Measurements from ENCODE around the gene SENP1. TPM values are rescaled to one million over a fixed set of nuclear protein-coding genes. Genes with fewer than 3 reads are reported as not detected.
"Not testable (repeated sequence)": the region's sequence is repeated elsewhere in the genome, so short reads cannot be mapped to it uniquely, and the experiment has no call there.

Gene SENP1
- total RNA-seq, result 15.9 TPM

GRCh38 chr12:48105867-48106680 lies at the start of gene SENP1:
SENP1 (minus strand) TSS chr12:48106079; CDS start chr12:48101472, 4,607 bp downstream.
- DNase-seq (ENCODE audit: low read depth in 2 of 3, low spot score in 2 of 3), result peak; percentile 83 to 90 (median 88)

DNA sequence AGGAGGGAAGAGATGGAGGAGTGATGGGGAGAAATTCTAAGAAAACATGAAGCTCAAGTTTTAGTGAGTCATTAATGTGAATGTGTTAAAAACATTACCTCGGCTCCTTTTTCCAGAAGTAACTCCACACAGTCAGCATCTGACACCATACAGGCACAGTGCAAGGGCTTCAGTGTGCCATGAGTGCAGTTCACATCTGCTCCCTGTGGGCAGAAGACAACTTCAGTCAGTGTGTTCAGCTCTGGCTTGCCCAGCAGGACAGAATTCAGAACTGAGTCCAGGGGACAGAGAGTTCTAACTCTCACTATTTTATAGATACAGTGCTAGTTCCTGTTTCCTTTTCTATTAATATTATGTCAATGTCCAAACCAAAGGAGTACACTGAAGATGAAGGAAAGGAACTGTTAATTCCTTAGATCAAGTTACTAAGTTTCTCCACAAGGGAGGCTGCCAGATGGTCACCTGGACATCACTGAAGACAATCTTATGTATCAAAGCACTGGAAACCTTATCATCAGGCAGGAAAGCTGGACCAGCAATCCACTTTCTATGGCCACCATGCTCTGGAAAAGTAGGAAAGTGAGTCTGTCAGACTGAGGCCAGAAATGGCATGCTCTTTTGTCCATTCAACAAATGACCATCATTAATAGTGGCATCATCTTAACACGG lies 45.4 kb upstream of the SENP1 start:
- no peak for DNase-seq (ENCODE audit: low read depth in 2 of 3, low spot score in 2 of 3)

DNA sequence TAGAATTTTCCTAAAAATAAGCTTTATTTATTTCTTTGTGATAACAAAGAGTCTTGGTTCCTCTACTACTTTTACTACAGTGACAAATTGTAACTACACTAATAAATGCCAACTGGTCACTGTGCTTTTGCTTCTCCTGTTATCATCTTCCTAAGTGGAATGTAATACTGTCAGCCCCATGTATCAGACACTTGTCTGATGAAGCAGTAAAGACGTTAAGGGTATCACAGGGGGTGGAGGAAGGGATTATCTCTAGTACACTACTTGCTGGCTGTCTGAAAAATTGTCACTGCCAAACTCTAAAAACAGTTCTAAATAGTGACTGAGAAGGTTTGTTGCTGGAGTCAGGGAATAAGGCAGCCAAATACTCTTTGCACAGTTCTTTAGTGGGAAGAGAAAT lies 40.1 kb upstream of the SENP1 start:
- no peak for DNase-seq (ENCODE audit: low read depth in 2 of 3, low spot score in 2 of 3)

DNA sequence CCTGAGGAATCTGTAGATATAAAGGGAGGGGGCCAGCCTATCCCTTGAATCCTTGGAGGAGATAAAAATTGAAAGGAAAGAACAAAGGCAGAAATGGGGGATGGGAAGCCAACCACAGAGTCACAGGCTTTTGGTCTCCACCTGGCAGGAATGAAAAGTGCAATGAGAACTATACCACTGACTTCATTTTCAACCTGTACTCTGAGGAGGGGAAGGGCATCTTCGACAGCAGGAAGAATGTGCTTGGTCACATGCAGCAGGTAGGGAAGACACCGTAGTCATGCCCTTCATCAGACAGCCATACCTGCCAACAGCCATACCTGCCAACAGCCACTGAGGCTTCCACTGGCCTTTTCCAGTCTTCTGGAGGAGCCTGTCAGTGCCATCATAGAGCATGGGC lies 38.0 kb upstream of the SENP1 start:
- DNase-seq (ENCODE audit: low read depth in 2 of 3, low spot score in 2 of 3), result no peak

DNA sequence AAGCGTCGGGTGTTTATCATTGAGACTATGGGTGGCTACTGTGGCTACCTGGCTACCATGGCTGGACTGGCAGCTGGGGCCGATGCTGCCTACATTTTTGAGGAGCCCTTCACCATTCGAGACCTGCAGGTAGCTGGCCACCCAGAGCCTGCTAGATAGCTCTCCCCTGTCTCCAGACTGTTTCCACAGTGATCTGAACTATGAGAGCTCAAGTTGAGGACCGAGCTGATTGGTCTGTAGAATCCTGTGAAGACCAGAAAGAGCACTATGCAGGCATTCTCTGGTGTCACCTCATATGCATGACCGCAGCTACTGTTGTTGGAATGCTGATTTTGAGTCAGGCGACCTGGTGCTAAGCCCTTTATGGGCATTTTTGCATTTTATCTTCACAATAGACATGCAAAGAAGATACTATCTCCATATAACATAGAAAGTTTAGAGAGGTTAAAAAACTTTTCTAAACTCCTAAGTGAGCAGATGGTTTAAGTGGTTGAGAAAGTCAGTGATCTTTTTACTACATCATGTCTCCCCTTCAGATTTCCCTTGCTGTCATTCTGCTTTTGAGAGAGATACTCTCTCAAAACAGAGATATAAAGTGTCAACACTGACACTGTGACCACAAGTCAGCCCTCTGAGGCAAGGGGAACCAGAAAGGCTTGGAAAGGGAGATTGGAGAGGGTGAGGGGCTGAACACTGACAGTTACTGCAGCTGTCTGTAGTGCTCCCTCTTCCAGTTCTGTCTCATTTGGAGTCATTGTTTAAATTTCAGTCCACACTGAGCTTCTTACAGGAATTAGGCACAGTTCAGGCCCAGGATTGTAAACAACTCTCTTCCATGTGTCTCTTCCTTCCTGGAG lies 37.2 kb upstream of the SENP1 start:
- no peak for DNase-seq (ENCODE audit: low read depth in 2 of 3, low spot score in 2 of 3)

GRCh38 chr12:48135027-48135426 lies 29.1 kb upstream of the SENP1 start:
- DNase-seq (ENCODE audit: low read depth in 2 of 3, low spot score in 2 of 3), result no peak

GRCh38 chr12:48132826-48133225 lies 26.9 kb upstream of the SENP1 start:
- DNase-seq (ENCODE audit: low read depth in 2 of 3, low spot score in 2 of 3), result no peak

GRCh38 chr12:48131517-48131916 lies 25.6 kb upstream of the SENP1 start:
- no peak for DNase-seq (ENCODE audit: low read depth in 2 of 3, low spot score in 2 of 3)

- no peak for DNase-seq (ENCODE audit: low read depth in 2 of 3, low spot score in 2 of 3)
Observed at GRCh38 chr12:48129376-48129775, 23.5 kb upstream of the SENP1 start.

DNA sequence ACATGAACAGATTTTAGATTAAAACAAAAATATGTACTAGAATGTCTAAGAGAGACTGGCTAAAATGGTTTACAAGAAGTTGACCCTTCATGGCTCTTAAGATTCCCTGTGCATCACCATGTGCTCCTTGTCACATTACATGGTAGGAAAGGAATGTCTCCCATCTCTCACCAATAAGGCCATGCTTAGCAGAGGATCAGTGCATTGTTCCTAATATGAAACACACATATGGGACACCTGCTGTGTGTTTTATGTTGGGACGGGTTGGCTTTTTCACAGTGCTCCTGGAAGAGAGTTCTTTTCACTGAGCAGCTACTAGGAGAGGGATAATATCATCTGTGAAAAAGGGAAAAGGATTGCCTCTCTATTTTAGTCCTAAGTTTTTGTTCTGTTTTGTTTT lies 22.9 kb upstream of the SENP1 start:
- no peak for DNase-seq (ENCODE audit: low read depth in 2 of 3, low spot score in 2 of 3)

DNA sequence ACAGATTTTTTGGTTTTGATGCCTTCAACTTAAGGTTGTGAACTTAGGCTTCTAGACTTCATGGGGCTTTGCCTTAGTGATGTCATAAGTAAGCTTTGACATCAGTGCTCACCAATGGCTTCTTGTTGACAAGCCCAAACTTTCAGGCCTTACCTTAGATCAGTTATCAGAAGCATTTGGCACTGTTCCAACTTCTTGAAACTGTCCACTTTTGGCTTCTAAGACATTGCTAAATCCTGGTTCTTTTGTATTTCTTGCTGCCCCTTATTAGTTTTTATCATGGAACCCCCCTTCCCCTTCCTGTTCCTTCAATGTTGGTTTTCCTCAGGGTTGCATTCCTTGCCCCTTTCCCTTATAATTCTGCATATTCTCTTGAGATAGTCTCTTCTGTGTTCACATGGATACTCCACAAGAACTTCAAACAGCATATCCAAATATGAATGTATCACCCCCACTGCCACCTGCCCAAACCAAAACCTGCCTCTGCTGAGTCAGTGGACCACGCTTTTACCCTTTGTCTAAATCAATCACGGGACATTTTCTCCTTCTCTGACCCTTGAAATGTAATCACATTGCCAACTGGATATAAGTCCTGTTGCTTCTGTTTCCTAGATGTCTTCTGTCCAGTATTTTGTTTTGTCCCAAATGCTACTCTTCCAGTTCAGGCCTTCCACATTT lies 21.2 kb upstream of the SENP1 start:
- DNase-seq (ENCODE audit: low read depth in 2 of 3, low spot score in 2 of 3), result no peak

DNA sequence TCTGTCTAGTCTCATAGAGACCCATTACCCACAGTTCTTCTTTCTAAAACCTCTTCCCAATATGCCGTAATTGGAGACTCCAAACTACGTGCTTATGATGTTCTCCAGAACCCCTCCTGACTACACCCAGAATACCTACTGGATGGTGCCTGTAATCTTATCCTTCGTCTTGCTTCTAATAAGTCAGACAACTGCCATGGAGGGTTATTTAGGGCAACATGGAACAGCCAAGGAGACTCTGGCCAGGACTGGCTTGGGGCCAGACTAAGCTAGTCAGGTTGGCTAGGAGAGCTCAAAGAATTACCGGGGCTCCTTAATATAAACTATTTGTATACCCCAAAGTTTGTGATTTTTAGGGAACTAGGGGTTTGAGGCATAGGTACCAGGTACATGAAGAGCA lies 20.1 kb upstream of the SENP1 start:
- DNase-seq (ENCODE audit: low read depth in 2 of 3, low spot score in 2 of 3), result no peak

DNA sequence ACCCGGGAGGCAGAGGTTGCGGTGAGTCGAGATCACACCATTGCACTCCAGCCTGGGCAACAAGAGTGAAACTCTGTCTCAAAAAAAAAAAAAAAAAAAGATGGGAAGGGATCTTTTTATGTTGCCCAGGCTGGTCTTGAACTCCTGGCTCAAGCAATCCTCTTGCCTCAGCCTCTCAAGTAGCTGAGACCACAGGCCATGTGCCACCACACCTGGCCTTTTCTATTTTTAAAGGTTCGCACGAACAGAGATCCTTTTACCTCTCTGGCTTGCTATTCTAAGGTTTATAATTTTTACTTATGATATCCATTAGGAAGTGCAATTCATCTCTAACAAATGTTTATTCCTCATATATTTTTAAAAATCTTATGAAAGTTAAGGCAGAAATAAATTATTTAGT lies 19.7 kb upstream of the SENP1 start:
- DNase-seq (ENCODE audit: low read depth in 2 of 3, low spot score in 2 of 3), result not testable (repeated sequence)

DNA sequence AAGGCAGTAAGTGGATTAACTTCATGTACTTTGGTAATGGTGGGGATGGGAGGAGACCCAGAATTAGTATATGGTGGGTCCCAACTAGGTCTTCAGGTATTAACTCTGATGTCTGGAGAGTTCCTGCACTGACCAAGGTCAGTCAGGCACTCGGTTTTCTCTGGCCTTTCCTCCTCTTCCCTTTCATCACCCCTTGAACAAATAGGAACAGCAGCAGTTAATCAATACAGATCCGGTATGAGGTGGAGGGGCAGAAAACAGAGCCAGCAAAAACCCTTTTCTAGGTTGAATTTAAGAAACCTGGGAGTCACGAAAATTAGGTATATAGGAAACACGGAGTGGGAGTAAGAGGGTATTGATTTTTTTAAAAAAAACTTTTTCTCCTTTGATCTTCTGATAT lies 17.3 kb upstream of the SENP1 start:
- DNase-seq (ENCODE audit: low read depth in 2 of 3, low spot score in 2 of 3), result no peak

- DNase-seq (ENCODE audit: low read depth in 2 of 3, low spot score in 2 of 3), result no peak
Observed at GRCh38 chr12:48122065-48122834, 16.4 kb upstream of the SENP1 start.

DNA sequence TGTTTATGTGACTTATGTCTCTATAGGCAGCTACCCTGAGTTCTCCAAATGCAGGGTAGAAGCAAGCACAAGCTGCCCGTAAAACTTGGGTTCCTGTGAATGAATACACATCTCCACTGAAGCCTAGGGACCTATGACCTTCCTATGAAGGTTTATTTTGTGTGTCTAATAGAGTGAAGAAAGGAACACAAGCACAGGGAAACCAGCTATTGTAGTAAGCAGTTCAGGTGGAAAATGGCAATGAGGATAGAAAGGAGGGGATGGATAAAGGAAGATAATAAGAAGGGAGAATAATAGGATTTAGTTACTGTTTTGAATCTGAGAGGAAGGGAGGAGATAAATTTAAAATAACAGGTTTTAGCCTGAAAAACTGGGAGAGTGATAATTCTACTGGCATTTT lies 15.6 kb upstream of the SENP1 start:
- no peak for DNase-seq (ENCODE audit: low read depth in 2 of 3, low spot score in 2 of 3)

GRCh38 chr12:48119834-48120195 lies 13.9 kb upstream of the SENP1 start:
- no peak for DNase-seq (ENCODE audit: low read depth in 2 of 3, low spot score in 2 of 3)

GRCh38 chr12:48119078-48119833 lies 13.4 kb upstream of the SENP1 start, which contains the start of gene PFKM:
PFKM (plus strand) TSS chr12:48119364; CDS start chr12:48122775, 3,411 bp downstream.
- peak in 2 of 3 donors; percentile 80 to 85 for DNase-seq (ENCODE audit: low read depth in 2 of 3, low spot score in 2 of 3)

- no peak for DNase-seq (ENCODE audit: low read depth in 2 of 3, low spot score in 2 of 3)
Observed at GRCh38 chr12:48118284-48118871, 12.5 kb upstream of the SENP1 start.

Measured in hematopoietic multipotent progenitor cell (in vitro differentiated cells).